ENCODE results near the gene PTGS1. TPM values are rescaled to one million over a fixed set of nuclear protein-coding genes. Genes with fewer than 3 reads are reported as not detected.
A peak's percentile ranks its signal among the peaks of the same experiment; 100 is the strongest.

PTGS1 gene
- total and polyA plus RNA-seq, 2 of the 8 experiments (the other 6 are each of a cell fraction or from before 2014, with no cell fraction given) = 1.1 to 1.9 TPM

DNA sequence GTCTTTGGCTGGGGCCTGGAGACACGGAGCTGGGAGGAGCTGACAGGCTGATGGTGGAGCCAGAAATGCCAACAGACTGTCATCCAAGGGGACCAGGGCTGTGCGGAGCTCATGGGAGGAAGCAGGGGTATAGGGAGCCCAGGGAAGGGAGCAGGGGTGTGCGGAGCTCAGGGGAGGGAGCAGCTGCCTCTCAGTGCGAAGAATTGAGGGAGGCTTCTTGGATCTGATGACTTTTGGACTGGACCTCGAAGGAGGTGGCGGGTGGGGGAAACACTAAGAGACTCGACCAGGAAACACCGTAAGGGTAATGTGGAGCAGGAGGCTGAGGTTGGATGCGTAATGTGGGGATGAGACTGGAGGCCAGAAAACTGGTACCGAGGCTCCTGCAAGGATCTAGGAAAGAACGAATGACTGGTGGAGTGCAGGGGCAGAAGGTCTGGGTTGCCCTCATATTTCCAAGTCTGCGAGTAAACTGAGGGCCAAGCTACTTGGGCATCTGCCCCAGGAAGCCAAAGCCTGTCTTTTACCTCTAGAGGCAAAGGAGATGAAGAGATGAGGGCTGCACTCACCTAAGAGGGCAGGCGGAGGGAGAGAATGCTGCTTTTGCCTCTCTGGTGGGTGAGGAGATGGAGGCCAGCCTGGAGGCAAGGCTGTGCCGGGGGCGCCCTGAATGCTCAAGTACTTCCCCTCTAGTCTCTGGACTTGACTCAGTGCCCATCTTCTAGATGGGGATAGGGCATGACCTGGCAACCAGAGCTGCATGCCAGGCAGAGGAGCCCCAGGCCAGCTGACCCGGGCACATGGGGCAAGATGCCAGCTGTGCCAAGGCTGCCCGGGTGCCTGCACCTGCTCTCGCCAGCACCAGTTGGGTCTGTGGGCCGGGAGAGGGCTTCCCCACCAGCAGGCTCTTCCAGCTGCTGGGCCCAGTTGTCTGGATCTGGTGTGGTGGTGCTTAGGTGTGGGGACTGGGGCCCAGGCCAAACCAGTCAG is 2.3 kb downstream of the PTGS1 start:
- no peak overlapping the region for H2AK5ac ChIP-seq (ENCODE audit: low read depth, low read length)
- 0 out of 2 replicates have a peak overlapping the region, but pooled peaks have one; percentile 31 for H2BK15ac ChIP-seq (ENCODE audit: low read length)
- no peak overlapping the region for H3K14ac ChIP-seq (ENCODE audit: insufficient read length)
- TF ChIP-seq KDM4A (IDR thresholded peaks at IDR 0.05; ENCODE audit: low read depth, low read length, severe bottlenecking) = no peak
- peak; percentile 65; the same call in 1 of the 2 replicates for TF ChIP-seq EGR1 (IDR thresholded peaks at IDR 0.05; ENCODE audit: borderline replicate concordance, low read depth, low read length)
- no peaks in the 10 kb centered on the region for H3K36me3 ChIP-seq (ENCODE audit: control insufficient read depth in 2 of 4, insufficient read depth in 4 of 4, low read length in 3 of 4)
- no peaks in the 10 kb centered on the region for H3K79me1 ChIP-seq (ENCODE audit: low read depth, low read length)
- H2BK20ac ChIP-seq (ENCODE audit: low read length) = no peak overlapping the region
- no peak overlapping the region for H2AFZ ChIP-seq (ENCODE audit: low read length)
- peaks cover 8% of the 10 kb centered on the region for H3K23me2 ChIP-seq (ENCODE audit: low read depth, low read length)
- H3K4me3 ChIP-seq (ENCODE audit: extremely low read depth in 1 of 4, insufficient read depth in 2 of 4, low read depth in 3 of 4, low read length in 4 of 4) = no peak overlapping the region
- DNase-seq (ENCODE audit: low read depth in 1 of 2, low spot score in 2 of 2) = no peak
- no peak overlapping the region for H4K8ac ChIP-seq (ENCODE audit: extremely low read depth, insufficient read depth, low read length)
- peaks cover 5 to 45% (median 36%) of the 10 kb centered on the region in 4 experiments for H3K27me3 ChIP-seq (replicated peaks in 1 of 4; ENCODE audit: control insufficient read depth in 3 of 4, extremely low read depth in 1 of 4, insufficient read depth in 3 of 4, low read length in 3 of 4)
- H3K18ac ChIP-seq (ENCODE audit: extremely low read depth, low read length) = no peak overlapping the region; the same call in 1 of the 2 replicates
- ChIA-PET CTCF (ENCODE audit: partially characterized antibody) (interaction anchor here (0.6 to 2.2 kb wide), 8 partner anchors 16 to 436 kb away, joined by 3 to 10 read pairs (median 4); no protein-coding TSS in a partner anchor), POLR2A (ENCODE audit: partially characterized antibody) (interaction anchor here (1.0 kb wide), 1 partner anchor 23 kb away, joined by 3 read pairs; no protein-coding TSS in a partner anchor)
- no peak overlapping the region for H3K23ac ChIP-seq (ENCODE audit: insufficient read length)
- no peak overlapping the region for H4K5ac ChIP-seq (ENCODE audit: insufficient read length, low read depth, low read length)
- H3K9ac ChIP-seq (replicated peaks in 1 of 4; ENCODE audit: extremely low read depth in 1 of 4, low read depth in 3 of 4, low read length in 3 of 4) = no peak overlapping the region
- no peak overlapping the region for H3K4ac ChIP-seq (replicated peaks; ENCODE audit: insufficient read length, low read depth, low read length)
- no peak overlapping the region for H2BK5ac ChIP-seq (ENCODE audit: low read depth, low read length)
- no peak overlapping the region for H3K27ac ChIP-seq (ENCODE audit: low read depth, low read length)
- no peak for FAIRE-seq
- no peak overlapping the region for H3K56ac ChIP-seq (replicated peaks; ENCODE audit: insufficient read length, low read depth, low read length)
- peak overlapping the region; percentile 63; the same call in 1 of the 2 replicates for H2BK12ac ChIP-seq (ENCODE audit: low read depth, low read length)
- 71% methylated on average over 19 of the region's 19 CpGs; no CpG with 5 or more reads in 1 of the 2 experiments for WGBS, 2 experiments (ENCODE audit: extremely low coverage in 1 of 2, insufficient coverage in 1 of 2, insufficient read length in 1 of 2, insufficient replicate concordance in 2 of 2, low coverage in 1 of 2, low lambda C conversion rate in 2 of 2, missing lambda C conversion rate in 1 of 2)
- no peaks in the 10 kb centered on the region for H4K20me1 ChIP-seq (replicated peaks in 1 of 2; ENCODE audit: control insufficient read depth in 1 of 2, insufficient read depth in 2 of 2, low read length in 2 of 2)
- H3K9me3 ChIP-seq (ENCODE audit: insufficient read depth in 2 of 2, low read depth in 1 of 2, low read length in 1 of 2) = no peaks in the 10 kb centered on the region
- no peak overlapping the region for H2BK120ac ChIP-seq (replicated peaks; ENCODE audit: low read depth, low read length)
- H3K4me1 ChIP-seq (replicated peaks in 1 of 4; ENCODE audit: control insufficient read depth in 3 of 4, insufficient read depth in 4 of 4, low read length in 3 of 4) = peaks cover 17 to 25% (median 21%) of the 10 kb centered on the region in 4 experiments
- no peaks in the 10 kb centered on the region for H3K79me2 ChIP-seq (ENCODE audit: control insufficient read depth in 1 of 2, insufficient read depth in 2 of 2, low read length in 2 of 2)
- H4K91ac ChIP-seq (replicated peaks; ENCODE audit: insufficient read length, low read length) = no peak overlapping the region
- H3K4me2 ChIP-seq (ENCODE audit: insufficient read depth in 1 of 2, low read depth in 2 of 2, low read length in 2 of 2) = no peak overlapping the region; a peak in 1 of 4 replicates

All from H1 (cell line).